GM19023 (cell line): ENCODE data around the gene TENM3.

Source experiments
- ATAC-seq: cut with Tn5 transposase; IDR thresholded peaks from one replicate; pipeline ENCODE4 v1.9.1; 2021; ENCODE audit warnings: mild to moderate bottlenecking, moderate library complexity; ENCODE audit not compliant: unreplicated experiment

TENM3 gene

GRCh38 chr4:182600093-182600492 is 356.9 kb downstream of the TENM3 start:
- ATAC-seq: no peak

DNA sequence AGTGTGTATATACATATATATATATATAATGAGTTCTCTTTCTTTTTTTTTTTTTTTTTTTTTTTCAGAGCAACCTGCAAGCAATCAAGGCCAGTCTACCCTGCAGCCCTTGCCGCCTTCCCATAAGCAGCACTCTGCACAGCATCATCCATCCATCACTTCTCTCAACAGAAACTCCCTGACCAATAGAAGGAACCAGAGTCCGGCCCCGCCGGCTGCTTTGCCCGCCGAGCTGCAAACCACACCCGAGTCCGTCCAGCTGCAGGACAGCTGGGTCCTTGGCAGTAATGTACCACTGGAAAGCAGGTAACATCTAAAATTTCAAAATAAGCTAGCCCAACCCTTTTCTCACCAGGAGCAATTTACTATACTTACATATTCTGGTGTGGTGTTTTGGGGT is 357.7 kb downstream of the TENM3 start:
- ATAC-seq: no peak

GRCh38 chr4:182604161-182604622 is 361.0 kb downstream of the TENM3 start:
- no peak for ATAC-seq

GRCh38 chr4:182604953-182605352 is 361.8 kb downstream of the TENM3 start:
- ATAC-seq: no peak

DNA sequence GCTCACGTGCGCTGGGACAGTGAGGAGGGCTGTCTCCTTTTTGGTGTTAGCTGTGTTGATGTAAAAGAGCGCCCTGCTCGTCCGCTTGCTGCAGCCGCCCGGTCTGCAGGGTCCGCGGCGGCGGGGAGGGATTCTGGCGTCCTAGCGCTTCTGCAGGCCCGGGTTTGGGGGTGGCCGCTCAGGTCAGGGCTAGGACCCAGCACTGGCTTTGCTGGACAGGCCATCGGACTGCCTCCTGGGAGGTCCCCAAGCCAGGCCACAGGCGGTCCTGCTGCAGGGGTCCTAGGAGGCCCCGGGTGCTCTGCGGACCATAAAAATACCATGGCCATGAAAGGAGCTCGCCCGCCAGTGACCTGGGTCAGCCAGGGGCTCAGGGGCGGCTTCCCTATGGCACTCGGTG is 365.3 kb downstream of the TENM3 start:
- no peak for ATAC-seq

DNA sequence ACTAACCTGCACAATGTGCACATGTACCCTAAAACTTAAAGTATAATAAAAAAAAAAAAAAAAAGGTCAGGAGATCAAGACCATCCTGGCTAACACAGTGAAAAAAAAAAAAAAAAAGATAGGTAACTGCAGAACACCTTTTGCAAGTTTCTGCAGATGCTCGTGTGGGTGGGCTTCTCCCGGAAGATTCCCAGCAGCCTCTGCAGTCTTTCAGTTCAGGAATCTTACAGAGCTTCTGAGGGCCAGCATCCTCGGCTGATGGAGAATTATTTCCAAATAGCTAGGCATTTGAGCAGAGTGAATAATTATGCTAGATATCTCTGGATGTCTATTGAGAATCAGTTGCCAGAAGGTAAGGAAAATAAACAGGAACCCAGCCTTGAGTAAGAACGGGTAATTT is 373.3 kb downstream of the TENM3 start:
- no peak for ATAC-seq

DNA sequence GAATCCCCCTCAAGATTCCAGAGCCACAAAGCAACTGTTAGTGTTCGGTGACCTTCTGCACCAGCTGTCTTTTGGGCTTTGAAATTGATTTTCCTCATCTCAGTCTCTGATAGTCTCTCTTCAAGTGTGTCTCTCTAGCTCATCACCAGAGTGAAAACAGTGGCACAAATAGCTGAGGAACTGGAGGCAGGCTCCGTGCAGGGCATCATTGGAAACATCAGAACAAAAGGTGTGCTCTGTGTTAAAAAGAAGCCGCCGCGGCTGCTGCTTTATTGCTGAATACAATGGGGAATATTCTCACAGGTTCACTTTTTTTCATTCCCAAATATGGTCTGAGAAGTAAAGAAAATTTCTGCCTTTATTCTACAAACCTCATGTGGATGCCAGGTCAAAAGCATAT is 376.5 kb downstream of the TENM3 start:
- ATAC-seq: no peak

DNA sequence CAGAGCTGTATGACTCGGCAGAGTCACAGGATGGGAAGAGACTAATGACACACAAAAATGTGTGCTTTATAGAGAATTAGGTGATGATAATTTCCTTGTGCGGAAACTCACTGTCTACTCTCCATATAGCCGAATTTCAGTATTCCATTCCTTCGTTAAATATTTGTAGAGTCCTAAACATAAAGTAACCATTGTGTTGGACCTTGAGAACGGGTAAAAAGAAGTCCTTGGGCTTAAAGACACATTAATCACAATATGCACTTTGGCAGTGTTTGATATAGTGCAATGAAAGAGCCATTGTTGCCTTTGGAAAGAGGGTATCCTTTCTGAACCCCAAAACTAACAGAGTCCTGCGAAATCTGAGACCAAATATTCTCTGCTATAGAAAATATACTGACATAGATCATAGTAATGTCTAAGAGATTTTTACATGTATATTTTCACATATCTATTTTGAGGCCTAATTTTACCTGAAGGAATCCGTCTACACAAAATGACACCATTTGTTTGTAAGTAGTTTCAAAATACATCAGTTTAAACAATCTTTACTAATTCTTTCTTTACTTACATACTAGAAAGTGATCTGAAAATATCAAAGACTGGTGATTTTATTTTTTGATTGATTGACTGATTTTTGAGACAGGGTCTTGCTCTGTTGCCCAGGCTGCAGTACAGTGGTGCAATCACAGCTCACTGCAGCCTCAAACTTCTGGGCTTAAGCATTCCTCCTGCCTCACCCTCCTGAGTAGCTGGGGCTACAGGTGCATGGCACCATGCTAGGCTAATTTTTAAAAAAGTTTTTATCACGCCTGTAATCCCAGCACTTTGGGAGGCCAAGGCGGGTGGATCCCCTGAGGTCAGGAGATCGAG is 377.1 kb downstream of the TENM3 start:
- no peak for ATAC-seq

- no peak for ATAC-seq
These were observed 381.1 kb downstream of the TENM3 start for GRCh38 chr4:182624281-182624680.

- no peak for ATAC-seq
These were observed 382.0 kb downstream of the TENM3 start for GRCh38 chr4:182625193-182625592.

DNA sequence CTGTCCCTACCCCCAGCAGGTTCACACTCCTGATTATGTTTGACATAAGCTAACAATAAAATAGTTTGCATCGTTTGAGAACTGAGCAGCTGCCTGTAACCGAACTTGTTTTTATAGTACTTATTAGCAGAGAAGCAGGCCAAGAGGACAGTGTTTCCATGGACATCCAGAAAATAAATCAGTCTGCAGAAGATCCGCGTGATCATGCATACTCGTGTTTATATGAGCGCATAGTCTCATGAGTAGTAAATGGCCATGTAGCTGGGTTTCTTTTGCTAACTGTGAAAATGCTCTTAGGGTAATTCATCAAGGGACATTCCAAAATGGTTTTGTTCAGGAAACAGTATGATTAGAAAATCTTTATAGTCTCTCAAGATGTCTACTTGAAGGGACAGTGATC is 384.8 kb downstream of the TENM3 start:
- ATAC-seq: no peak

DNA sequence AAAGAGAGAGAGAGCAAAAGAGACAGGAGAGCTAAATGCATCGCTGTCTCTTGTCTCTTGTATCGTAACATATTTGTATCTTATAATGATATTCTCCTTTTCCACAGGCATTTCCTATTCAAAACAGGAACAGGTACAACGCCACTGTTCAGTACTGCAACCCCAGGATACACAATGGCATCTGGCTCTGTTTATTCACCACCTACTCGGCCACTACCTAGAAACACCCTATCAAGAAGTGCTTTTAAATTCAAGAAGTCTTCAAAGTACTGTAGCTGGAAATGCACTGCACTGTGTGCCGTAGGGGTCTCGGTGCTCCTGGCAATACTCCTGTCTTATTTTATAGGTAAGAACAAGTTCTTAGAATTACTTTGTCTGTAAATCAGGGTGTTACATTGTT is 385.3 kb downstream of the TENM3 start:
- ATAC-seq: no peak

GRCh38 chr4:182629096-182629495 is 385.9 kb downstream of the TENM3 start:
- ATAC-seq: no peak

- no peak for ATAC-seq
These were observed 397.3 kb downstream of the TENM3 start for GRCh38 chr4:182640491-182640890.

DNA sequence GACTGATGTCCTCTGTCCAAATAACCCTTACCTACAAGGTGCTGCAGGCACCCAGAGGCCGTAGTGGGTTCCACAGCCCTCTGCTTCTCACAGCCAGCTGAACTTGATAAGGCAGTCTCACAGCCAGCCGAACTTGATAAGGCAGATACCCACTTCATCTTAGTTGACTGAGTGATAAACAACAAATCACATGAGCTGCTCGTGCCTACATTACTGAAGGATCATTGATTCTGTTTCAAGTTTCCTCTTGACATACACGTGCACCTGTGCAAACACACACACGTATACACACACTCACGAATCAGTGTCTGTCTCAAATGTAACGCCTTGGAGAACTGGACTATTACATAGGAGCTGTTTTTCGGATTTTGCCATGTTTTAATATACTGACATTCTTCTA is 397.7 kb downstream of the TENM3 start:
- no peak for ATAC-seq

DNA sequence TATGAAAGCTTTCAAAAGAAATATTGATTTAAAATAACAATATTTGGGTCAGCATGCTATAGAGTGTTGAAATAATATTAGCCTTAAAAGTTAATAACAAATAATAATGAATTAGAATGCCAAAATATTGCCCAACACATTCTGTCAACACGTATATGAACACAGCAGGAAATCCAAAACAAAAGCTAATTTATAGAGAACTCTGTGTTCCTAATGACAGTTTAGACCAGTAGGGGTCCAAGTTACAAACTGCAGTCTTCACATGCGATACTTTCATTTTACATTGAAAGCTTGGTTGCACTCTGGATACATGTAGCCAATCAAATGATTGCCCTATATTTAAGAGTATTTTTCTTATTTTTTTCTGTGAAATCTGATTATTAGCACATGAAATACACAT is 399.6 kb downstream of the TENM3 start:
- no peak for ATAC-seq

- ATAC-seq: no peak
These were observed 400.8 kb downstream of the TENM3 start for GRCh38 chr4:182643801-182644682.

GRCh38 chr4:182644683-182645050 is 401.5 kb downstream of the TENM3 start:
- ATAC-seq: no peak

DNA sequence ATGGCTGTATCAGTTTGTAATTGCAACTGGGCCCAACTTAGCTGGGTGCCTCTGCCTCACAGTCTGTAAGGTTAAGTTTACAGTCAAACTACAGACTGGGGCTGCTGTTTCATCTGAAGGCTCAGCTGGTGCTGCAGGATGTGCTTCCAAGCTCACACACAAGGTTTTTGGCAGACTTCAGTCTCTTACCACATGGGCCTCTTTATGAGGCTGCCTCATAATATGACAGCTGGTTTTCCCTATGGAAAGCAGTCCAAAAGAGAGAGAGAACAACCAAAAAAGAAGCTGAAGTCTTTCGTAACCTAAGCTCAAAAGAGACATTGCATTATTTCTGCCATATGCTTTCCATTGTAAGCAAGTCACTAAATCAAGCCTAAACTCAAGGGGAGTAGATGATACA is 402.3 kb downstream of the TENM3 start:
- no peak for ATAC-seq

GRCh38 chr4:182647646-182648300 is 404.6 kb downstream of the TENM3 start:
- ATAC-seq: no peak

DNA sequence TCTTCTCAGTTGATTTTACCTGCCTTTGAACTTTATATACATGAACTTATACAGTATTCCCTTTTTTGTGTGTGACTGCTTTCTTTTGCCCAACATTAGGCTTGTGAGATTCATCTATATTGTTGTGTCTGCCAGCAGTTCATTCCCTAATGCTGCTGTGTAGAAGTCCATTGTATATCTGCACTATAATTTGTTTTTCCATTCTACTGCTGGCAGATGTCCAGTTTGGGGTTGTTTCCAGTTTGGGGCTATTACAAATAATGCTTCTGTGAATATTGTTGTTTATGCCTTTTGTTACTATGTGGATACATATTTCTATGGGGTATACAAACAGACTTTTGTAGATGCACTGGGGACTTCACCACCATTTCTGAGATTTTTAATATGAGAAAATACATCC is 405.6 kb downstream of the TENM3 start:
- no peak for ATAC-seq
